Measurements from ENCODE around the gene GRIK3.

The GRIK3 gene

DNA sequence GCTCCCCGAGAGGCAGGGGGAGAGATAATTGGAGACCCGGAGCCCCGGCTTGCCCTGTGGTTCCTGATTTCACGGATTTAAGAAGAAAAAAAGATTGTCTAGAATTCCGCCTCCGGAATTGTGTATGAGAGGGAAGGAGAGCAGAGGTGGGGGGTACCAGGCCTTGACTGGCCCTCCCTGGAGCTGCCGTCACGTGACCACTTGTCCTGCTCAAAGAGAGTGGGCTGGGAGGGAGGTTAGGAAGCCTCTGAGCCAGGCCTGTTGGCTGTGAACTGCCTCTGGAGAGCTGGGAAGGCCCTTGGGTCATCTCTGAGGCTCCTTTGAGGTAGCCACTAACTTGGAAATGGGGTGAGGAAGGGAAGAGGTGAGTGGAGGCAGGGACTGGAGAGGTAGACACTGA lies 106.5 kb downstream of the GRIK3 start:
- Histone ChIP-seq H3K27me3 (ENCODE audit: insufficient read depth, poor library complexity, severe bottlenecking) (peaks cover 2% of the 10 kb centered on the region), H3K27ac (replicated peaks) (no peak overlapping the region), H3K4me3 (replicated peaks; ENCODE audit: insufficient read depth, low read length) (no peak overlapping the region)
- TF ChIP-seq SPI1 (IDR thresholded peaks at IDR 0.05; ENCODE audit: borderline replicate concordance, low read depth) (no peak), GABPA (IDR thresholded peaks at IDR 0.05; ENCODE audit: low read depth) (no peak), POLR2AphosphoS5 (IDR thresholded peaks at IDR 0.05; ENCODE audit: low read depth) (no peak)
- TF ChIP-seq, protein P1, sequence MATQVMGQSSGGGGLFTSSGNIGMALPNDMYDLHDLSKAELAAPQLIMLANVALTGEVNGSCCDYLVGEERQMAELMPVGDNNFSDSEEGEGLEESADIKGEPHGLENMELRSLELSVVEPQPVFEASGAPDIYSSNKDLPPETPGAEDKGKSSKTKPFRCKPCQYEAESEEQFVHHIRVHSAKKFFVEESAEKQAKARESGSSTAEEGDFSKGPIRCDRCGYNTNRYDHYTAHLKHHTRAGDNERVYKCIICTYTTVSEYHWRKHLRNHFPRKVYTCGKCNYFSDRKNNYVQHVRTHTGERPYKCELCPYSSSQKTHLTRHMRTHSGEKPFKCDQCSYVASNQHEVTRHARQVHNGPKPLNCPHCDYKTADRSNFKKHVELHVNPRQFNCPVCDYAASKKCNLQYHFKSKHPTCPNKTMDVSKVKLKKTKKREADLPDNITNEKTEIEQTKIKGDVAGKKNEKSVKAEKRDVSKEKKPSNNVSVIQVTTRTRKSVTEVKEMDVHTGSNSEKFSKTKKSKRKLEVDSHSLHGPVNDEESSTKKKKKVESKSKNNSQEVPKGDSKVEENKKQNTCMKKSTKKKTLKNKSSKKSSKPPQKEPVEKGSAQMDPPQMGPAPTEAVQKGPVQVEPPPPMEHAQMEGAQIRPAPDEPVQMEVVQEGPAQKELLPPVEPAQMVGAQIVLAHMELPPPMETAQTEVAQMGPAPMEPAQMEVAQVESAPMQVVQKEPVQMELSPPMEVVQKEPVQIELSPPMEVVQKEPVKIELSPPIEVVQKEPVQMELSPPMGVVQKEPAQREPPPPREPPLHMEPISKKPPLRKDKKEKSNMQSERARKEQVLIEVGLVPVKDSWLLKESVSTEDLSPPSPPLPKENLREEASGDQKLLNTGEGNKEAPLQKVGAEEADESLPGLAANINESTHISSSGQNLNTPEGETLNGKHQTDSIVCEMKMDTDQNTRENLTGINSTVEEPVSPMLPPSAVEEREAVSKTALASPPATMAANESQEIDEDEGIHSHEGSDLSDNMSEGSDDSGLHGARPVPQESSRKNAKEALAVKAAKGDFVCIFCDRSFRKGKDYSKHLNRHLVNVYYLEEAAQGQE (IDR thresholded peaks at IDR 0.05; ENCODE audit: insufficient replicate concordance, low read depth) = no peak
- TF ChIP-seq, protein P2, sequence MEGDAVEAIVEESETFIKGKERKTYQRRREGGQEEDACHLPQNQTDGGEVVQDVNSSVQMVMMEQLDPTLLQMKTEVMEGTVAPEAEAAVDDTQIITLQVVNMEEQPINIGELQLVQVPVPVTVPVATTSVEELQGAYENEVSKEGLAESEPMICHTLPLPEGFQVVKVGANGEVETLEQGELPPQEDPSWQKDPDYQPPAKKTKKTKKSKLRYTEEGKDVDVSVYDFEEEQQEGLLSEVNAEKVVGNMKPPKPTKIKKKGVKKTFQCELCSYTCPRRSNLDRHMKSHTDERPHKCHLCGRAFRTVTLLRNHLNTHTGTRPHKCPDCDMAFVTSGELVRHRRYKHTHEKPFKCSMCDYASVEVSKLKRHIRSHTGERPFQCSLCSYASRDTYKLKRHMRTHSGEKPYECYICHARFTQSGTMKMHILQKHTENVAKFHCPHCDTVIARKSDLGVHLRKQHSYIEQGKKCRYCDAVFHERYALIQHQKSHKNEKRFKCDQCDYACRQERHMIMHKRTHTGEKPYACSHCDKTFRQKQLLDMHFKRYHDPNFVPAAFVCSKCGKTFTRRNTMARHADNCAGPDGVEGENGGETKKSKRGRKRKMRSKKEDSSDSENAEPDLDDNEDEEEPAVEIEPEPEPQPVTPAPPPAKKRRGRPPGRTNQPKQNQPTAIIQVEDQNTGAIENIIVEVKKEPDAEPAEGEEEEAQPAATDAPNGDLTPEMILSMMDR (IDR thresholded peaks at IDR 0.05; ENCODE audit: insufficient read depth, low read length) = no peak
- no peak for DNase-seq (ENCODE audit: low read depth in 1 of 2, low spot score in 1 of 2)

DNA sequence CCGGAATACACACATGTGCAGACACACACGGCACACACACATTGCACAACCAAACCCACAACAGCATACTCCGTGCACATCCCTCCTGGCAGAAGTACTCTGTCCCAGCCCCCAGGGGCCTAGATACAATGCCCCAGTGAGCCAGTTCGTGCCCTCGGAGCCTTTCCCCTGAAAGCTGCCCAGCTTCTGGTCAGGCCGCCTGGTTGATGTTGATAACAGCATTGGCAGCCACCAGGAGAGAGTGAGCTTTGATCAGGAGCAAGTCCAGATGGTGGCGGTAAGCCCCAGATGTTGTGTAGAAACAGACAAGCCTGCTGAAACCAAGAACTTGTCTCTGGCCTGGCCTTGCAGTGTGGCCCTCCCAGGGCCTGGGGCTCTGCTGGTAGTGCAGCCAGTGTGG lies 109.1 kb downstream of the GRIK3 start:
- no peak for DNase-seq (ENCODE audit: low read depth in 1 of 2, low spot score in 1 of 2)
- TF ChIP-seq, protein P2 (IDR thresholded peaks at IDR 0.05; ENCODE audit: insufficient read depth, low read length) = no peak
- no peak for TF ChIP-seq POLR2AphosphoS5 (IDR thresholded peaks at IDR 0.05; ENCODE audit: low read depth)
- TF ChIP-seq GABPA (IDR thresholded peaks at IDR 0.05; ENCODE audit: low read depth) = no peak
- TF ChIP-seq, protein P1 (IDR thresholded peaks at IDR 0.05; ENCODE audit: insufficient replicate concordance, low read depth) = no peak
- TF ChIP-seq SPI1 (IDR thresholded peaks at IDR 0.05; ENCODE audit: borderline replicate concordance, low read depth) = no peak
- no peak overlapping the region for H3K4me3 ChIP-seq (replicated peaks; ENCODE audit: insufficient read depth, low read length)
- no peaks in the 10 kb centered on the region for H3K27me3 ChIP-seq (ENCODE audit: insufficient read depth, poor library complexity, severe bottlenecking)
- no peak overlapping the region for H3K27ac ChIP-seq (replicated peaks)

DNA sequence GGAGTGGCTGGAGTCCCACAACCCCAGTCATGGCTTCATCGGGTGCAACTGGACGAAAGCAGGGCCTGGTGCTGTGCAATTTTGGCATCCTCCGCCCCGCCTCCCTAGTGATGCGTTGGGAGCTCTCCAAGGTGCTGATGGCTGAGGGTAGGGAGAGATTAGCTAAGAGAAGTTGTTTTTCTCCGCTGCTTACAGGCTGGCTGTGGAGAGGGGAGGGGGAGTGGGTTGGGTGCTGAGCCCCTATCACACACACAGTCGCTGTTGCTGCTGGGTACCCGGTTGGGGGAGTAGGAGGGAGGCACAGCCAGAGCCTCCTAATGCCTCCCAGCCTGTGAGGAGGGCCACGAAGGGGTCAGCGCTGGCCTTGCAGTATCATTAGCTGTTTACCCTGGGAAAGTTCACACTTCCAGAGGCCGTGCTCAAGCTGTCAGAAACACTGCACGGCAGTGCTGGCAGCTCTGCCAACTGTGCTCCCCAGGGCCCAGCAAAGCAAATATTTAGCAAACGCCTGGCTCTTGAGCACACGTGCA lies 110.0 kb downstream of the GRIK3 start:
- TF ChIP-seq, protein P1 (IDR thresholded peaks at IDR 0.05; ENCODE audit: insufficient replicate concordance, low read depth) = peak; percentile 99
- no peak for TF ChIP-seq SPI1 (IDR thresholded peaks at IDR 0.05; ENCODE audit: borderline replicate concordance, low read depth)
- TF ChIP-seq GABPA (IDR thresholded peaks at IDR 0.05; ENCODE audit: low read depth) = no peak
- Histone ChIP-seq H3K27me3 (ENCODE audit: insufficient read depth, poor library complexity, severe bottlenecking) (no peaks in the 10 kb centered on the region), H3K27ac (replicated peaks) (no peak overlapping the region), H3K4me3 (replicated peaks; ENCODE audit: insufficient read depth, low read length) (no peak overlapping the region)
- peak in 1 of 2 experiments; percentile 36 for DNase-seq (ENCODE audit: low read depth in 1 of 2, low spot score in 1 of 2)
